Esophagus (tissue), 2 donors: ENCODE data around the gene INPP5K. TPM values are rescaled to one million over a fixed set of nuclear protein-coding genes. Genes with fewer than 3 reads are reported as not detected.

Experiments
- H3K27ac ChIP-seq, 2 donors: one replicate each; pipeline ENCODE4 v1.5.1; 2013; ENCODE audit warnings: low read depth in 2 of 2, mild to moderate bottlenecking in 2 of 2, inconsistent platforms in 1 of 2, low read length in 1 of 2, moderate library complexity in 1 of 2
- H3K27me3 ChIP-seq, 2 donors: one replicate each; pipeline ENCODE4 v1.6.1; 2013; ENCODE audit warnings: low read length in 2 of 2, control low read depth in 1 of 2, mild to moderate bottlenecking in 1 of 2; ENCODE audit not compliant: insufficient read depth in 2 of 2, control insufficient read depth in 1 of 2
- H3K36me3 ChIP-seq, 2 donors: one replicate each; pipeline ENCODE4 v1.6.1; 2013; ENCODE audit warnings: low read length in 1 of 2; ENCODE audit not compliant: control insufficient read depth in 2 of 2, insufficient read depth in 2 of 2
- H3K4me1 ChIP-seq, 2 donors: one replicate each; pipeline ENCODE4 v1.6.1; 2013; ENCODE audit warnings: low read length in 1 of 2; ENCODE audit not compliant: control insufficient read depth in 2 of 2, insufficient read depth in 2 of 2
- H3K4me3 ChIP-seq, 2 donors: one replicate each; pipeline ENCODE4 v1.5.1; 2013; ENCODE audit warnings: low read length in 2 of 2, mild to moderate bottlenecking in 2 of 2, low read depth in 1 of 2, moderate library complexity in 1 of 2
- H3K9me3 ChIP-seq, 2 donors: one replicate each; pipeline ENCODE4 v1.6.1; 2013; ENCODE audit warnings: mild to moderate bottlenecking in 2 of 2, low read depth in 1 of 2, low read length in 1 of 2, moderate library complexity in 1 of 2; ENCODE audit not compliant: control insufficient read depth in 2 of 2, insufficient read depth in 1 of 2
- WGBS, 2 donors: extraction: QIAGEN DNeasy Blood & Tissue Kit; methylation state at CpG; one replicate each; pipeline ENCODE4 v1.1.7; 2013; 5-methylcytosine and 5-hydroxymethylcytosine counted together
- polyA plus RNA-seq, 2 donors: library from polyadenylated mRNA; stranded (reverse); fragments of 200-250 nt; gene quantifications; one replicate each; pipeline ENCODE4 v1.2.3, GENCODE V29; 2013
- donor health status: healthy with polysubstance abuse.
- donor health status: Bipolar disorder and iron deficiency.

INPP5K gene
- polyA plus RNA-seq, 2 donors: 16.1 to 19.5 TPM

DNA sequence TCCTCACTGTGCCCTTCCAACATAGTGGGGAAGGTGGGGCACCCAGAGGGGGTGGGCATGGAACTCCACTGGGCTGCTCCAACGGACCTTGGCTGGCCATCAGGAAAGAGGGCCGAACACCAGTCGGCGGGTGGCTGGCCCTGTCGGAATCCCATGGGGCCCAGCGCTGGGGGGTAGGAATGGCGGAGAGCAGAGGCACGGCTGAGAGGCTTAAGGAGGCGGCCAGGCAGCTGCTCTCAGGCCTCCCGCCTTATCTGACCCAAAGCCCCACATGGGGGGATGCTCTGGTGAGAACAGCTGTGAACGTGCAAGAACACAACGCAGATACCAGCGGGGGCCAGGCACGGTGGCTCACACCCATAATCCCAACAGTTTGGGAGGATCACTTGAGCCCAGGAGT, 19.5 kb downstream of the INPP5K start:
- H3K36me3 ChIP-seq: peaks cover 4 to 21% of the 10 kb centered on the region in 2 donors
- WGBS, 2 donors: 91 to 93% methylated on average over 14 of the region's 14 CpGs
- H3K4me1 ChIP-seq: peaks cover 6 to 13% of the 10 kb centered on the region in 2 donors
- H3K9me3 ChIP-seq: no peaks in the 10 kb centered on the region
- H3K4me3 ChIP-seq: no peak overlapping the region
- no peak overlapping the region for H3K27ac ChIP-seq
- no peaks in the 10 kb centered on the region for H3K27me3 ChIP-seq

DNA sequence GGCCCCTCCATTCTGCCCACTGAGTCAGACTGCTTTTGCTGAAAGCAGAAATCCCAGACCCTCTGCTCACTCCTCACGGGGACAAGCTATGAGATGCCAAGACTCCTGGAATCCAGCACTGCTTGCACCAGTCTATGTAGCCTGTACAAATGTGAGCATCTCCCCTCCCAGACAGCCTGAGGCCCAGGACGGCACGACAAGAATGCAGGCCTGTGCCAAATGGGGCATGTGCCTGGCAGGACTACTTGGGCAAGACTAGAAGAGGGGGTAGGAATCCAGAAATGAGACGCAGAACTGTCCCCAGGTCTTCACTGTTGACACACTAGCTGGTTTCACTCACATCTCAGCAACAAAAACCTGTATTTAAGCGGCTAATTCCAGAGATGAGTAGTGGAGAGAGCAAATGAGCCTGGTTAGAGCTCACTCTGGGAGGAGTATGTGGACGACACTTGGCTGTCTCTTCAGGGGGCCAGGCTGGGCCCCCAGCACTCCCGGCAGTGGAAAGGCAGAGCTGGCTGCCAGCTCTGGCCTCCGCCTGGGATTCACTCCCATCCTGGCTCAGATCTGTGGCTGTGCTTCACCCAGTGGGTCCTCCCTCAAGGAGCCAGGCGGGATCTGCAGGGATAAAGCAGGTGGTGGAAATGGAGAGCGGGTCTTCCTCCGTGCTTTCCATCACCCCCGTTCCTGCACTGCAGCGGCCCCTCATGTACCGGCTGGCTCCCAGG, 21.0 kb downstream of the INPP5K start:
- no peak overlapping the region for H3K4me3 ChIP-seq
- H3K4me1 ChIP-seq: peaks cover 8 to 15% of the 10 kb centered on the region in 2 donors
- no peaks in the 10 kb centered on the region for H3K27me3 ChIP-seq
- H3K9me3 ChIP-seq: no peaks in the 10 kb centered on the region
- peaks cover 4 to 21% of the 10 kb centered on the region in 2 donors for H3K36me3 ChIP-seq
- peak overlapping the region; percentile 14 to 56 for H3K27ac ChIP-seq
- WGBS, 2 donors: 58 to 70% methylated on average over 14 of the region's 14 CpGs

DNA sequence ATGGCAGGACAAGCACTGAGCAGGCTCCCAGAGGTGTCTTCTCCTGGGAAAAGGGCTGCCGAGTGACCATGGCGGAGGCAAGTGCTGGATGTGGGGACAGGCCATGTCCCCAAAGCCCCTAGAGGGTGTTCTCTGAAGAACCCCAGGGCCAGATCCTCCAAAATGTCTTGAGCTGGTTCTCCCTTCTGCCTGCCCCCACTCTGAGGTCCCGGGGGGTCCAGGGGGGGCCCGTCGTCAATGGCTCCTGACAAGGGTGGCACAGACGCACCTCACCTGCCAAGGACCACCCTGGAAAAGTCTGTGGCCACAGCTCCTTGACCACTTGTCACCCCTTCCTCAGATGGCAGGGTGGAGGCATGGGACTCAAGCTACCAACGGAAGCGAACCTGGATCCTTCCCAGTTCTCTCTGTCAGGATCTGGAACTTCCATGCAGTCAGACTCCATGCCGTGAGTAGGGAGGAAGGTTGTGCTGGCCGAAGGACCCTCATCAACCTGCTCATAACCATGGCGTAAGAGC, 21.6 kb downstream of the INPP5K start:
- H3K4me1 ChIP-seq: peaks cover 8 to 15% of the 10 kb centered on the region in 2 donors
- H3K9me3 ChIP-seq: no peaks in the 10 kb centered on the region
- peak overlapping the region; percentile 32 to 56 for H3K27ac ChIP-seq
- no peaks in the 10 kb centered on the region for H3K27me3 ChIP-seq
- peaks cover 4 to 21% of the 10 kb centered on the region in 2 donors for H3K36me3 ChIP-seq
- 76 to 86% methylated on average over 11 of the region's 11 CpGs for WGBS, 2 donors
- no peak overlapping the region for H3K4me3 ChIP-seq

DNA sequence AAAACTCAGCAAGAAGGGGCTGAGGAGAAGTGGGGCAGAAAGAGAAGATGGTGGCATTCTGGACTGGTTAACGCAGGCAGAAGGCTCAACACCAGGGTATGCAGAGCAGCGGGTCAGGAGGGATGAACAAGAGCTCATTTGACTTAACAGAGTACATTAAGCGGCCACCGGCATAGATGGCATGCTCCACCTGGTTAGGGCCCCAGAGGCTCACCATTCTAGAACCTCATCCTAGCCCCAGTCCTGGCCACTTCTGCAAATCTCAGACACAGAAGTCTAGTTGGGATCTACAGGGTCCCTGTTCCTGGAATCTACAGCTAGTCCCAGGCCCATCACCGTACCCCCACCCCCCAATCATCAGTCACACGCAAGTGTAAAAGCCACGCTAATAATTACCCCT, 22.2 kb downstream of the INPP5K start:
- no peak overlapping the region for H3K4me3 ChIP-seq
- no peaks in the 10 kb centered on the region for H3K27me3 ChIP-seq
- peaks cover 4 to 21% of the 10 kb centered on the region in 2 donors for H3K36me3 ChIP-seq
- H3K4me1 ChIP-seq: peaks cover 8 to 15% of the 10 kb centered on the region in 2 donors
- WGBS, 2 donors: 96 to 100% methylated on average over 7 of the region's 7 CpGs
- H3K27ac ChIP-seq: peak overlapping the region in 1 of 2 donors; percentile 56
- H3K9me3 ChIP-seq: no peaks in the 10 kb centered on the region

DNA sequence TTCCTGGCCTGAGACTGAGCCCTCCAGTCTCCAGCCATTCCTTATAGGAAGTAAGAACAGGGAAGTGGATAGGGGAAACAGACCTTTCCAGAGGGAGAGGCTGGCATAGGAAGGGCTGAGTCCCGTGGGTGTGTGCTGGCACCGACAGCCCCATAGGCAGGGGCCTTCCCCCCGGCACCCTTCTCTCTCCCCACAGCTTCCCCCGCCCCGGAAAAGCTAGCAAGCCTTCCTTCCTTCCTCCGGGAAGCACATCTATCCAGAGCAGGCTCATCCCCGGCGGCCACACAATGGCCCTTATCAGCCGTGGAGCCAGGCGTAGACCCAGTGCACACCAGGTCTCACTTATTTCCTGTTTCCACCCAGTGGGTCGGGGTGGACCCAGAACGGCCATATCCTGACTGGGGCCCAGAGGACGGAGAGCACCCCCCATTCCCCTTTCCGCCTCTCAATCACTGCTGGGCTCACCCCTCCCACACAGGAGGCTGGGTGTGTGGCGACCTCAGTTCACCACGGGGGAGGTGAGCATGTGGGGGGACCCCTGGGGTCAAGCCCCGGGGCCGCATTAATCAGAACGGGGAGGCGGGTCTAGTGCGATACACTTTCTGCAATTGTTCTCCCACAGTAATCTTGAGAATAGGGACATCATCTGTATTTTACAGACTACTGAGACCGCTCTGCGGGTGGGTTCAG, 23.0 kb downstream of the INPP5K start:
- peaks cover 11 to 22% of the 10 kb centered on the region in 2 donors for H3K4me1 ChIP-seq

DNA sequence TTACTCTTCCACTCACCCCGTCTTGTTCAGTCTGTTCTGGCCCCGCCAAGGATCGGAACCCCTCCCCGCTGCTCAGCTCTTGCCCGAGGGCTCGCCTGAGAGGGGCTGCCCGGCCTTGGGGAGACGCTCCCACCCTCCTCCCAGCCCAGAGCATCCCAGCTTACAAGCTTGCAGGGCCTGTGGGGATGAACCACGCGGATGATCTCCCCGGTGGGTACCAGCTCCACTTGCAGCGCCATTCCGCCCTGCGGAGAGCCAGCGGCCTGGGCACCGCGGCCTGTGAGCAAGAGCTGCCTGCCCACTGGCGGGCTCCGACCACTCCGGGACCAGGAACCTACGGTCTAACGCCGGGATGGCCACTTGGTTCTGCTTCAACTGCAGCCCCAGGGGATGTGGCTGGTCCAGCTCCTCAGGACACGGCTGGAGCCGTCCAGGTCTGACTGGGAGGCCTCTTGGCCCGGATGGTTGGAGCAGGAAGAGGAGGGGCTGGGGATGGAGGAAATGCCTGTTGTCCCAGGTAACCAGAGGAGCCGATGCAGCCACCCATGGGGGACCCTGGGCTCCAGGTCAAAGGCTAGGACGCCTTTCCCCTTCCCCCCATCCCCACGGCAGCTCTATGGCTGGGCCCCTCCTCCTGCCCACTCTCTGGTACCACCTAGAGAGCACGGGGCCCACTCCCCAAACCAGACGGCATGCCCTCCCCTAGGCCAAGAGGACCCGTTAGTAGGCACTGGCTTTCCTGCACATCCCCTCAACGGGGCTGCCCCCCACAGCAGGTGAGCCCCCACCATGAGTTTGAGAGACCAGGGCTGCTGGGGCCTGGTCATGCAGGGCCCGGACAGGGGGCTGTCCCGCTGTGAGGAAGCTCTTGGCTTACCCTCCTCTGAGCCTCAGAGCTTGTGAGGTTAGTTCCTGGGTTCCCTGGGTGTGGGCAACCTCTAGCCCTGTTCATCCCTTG, 23.9 kb downstream of the INPP5K start, which contains the start of gene MYO1C:
Gene MYO1C, minus strand, starts transcription at position 438 of the 958 bp plus-strand sequence. Its CDS starts 199 bp downstream, at position 239.
- peaks cover 12 to 22% of the 10 kb centered on the region in 2 donors for H3K4me1 ChIP-seq
- peak within 1 kb of the TSS; percentile 81 to 92 for H3K27ac ChIP-seq
- H3K36me3 ChIP-seq: peaks cover 4 to 17% of the 10 kb centered on the region in 2 donors
- no peaks in the 10 kb centered on the region for H3K27me3 ChIP-seq
- H3K4me3 ChIP-seq: peak within 1 kb of the TSS; percentile 53 to 83
- 57 to 60% methylated on average over 33 to 35 of the region's 35 CpGs for WGBS, 2 donors
- no peaks in the 10 kb centered on the region for H3K9me3 ChIP-seq

More for the DNA sequence above, 23.0 kb downstream of the INPP5K start:
- H3K4me3 ChIP-seq: no peak overlapping the region
- H3K27me3 ChIP-seq: no peaks in the 10 kb centered on the region
- H3K9me3 ChIP-seq: no peaks in the 10 kb centered on the region
- peak overlapping the region; percentile 54 to 92 for H3K27ac ChIP-seq
- 60 to 71% methylated on average over 23 of the region's 23 CpGs for WGBS, 2 donors
- H3K36me3 ChIP-seq: peaks cover 4 to 21% of the 10 kb centered on the region in 2 donors

DNA sequence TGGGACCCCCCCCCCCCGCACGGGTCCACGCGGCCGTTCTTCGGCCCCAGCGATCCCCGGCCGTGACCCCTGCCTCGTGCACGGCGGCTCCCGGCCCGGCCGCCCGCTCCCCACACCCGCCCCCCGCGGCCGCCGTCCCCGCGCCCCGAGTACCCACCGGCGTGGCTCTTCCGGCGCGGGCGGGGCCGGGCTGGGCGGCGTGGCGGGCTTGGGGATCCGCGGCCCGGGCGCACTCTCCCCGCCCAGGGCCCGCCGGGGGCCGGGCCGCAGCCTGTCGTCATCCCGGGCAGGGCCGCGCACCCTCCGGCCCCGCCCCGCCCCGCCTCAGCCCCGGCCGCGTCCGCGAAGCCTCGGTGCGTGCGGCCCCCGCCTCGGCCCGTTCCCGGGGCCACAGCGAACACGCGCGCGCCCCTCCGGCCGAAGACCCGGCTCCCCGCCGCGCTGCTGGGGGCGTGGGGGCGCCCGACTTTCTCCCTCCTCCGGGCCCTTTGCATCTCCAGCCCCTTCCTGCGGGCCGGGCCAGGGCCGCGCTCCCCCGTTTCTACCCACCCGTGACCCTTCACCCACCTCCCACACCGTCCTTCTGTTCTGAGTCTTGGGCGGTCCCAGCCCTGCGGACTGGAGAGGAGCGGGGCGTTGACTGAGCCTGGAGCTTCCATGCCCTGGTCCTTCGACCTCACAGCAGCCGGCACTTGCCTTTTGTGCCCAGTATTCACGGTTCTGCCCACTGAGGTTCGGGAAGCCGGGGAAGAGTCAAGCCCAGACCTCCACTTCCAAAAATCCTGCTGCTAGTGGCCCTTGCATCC, 24.8 kb downstream of the INPP5K start:
- 1% methylated on average over 31 to 94 of the region's 94 CpGs for WGBS, 2 donors
- Histone ChIP-seq H3K4me3 (peak overlapping the region; percentile 53 to 83), H3K4me1 (peaks cover 15 to 25% of the 10 kb centered on the region in 2 donors), H3K27ac (peak overlapping the region; percentile 91 to 92), H3K36me3 (peaks cover 4 to 9% of the 10 kb centered on the region in 2 donors), H3K27me3 (no peaks in the 10 kb centered on the region), H3K9me3 (no peaks in the 10 kb centered on the region)

DNA sequence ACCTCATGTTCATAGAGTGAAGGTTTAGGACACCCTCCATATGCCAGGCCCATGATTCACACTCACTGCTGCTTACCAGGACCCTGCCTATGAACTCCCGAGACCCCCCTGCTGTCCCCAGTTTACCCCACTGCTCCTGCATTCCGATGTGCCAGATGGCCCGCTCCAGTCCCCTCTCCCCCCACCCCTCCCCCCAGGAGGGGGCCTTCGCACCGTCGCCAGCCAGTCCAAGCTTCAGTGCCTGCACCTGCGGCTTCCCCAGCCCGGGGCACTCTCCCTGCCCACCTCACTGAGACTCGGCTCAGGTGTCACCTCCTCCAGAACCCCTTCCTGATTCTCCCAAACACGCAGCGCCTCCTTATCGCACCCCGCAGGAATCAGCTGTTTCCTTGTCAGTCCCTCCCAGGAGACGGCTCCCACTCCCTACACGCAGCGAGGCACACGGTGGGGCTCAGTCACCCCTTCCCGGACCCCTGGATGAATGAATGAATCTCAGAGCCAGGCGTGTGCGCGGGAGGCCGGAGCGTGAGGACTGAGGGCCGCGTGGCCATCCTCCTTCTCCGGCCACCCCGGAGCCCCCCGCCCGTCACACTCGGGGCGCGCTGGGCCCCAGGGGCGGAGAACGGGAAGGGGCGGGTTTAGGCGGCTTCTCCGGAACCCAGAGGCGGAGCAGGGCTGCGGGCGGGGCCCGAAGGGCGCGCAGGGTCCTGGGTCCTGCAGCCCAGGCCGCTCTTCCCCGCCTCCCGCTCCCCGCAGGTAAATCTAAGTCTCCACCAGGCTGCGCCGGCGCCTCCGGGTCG, 25.6 kb downstream of the INPP5K start:
- Histone ChIP-seq H3K36me3 (peaks cover 1 to 3% of the 10 kb centered on the region in 2 donors), H3K4me3 (peak overlapping the region; percentile 53 to 83), H3K27ac (peak overlapping the region; percentile 91 to 92), H3K4me1 (peaks cover 15 to 25% of the 10 kb centered on the region in 2 donors), H3K9me3 (no peaks in the 10 kb centered on the region), H3K27me3 (no peaks in the 10 kb centered on the region)
- 1 to 2% methylated on average over 40 to 52 of the region's 52 CpGs for WGBS, 2 donors
